T follicular helper cell (primary cell): ENCODE results near the gene SEPTIN6.

Source experiments
- DNase-seq: peaks from one replicate; pipeline ENCODE4 v3.0.0-alpha.2; 2020; ENCODE audit warnings: low read depth

SEPTIN6 gene

DNA sequence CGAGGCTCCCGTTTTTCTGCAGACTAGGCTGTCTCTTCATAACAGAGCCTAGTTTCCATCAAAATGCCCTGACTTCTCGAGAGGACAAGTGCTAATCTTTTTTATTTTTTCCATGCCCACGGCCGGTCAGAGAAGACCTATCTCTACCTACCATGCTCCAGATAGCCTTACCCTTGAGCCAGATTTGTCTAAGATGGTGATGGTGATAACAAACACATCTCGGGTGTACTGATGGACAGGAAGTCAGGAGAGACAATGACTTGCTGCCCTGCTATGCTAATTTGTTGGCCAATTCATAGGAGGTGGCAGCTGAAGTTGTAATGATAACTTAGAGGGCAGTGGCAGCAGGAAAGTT is 44.6 kb downstream of the SEPTIN6 start:
- no peak for DNase-seq

DNA sequence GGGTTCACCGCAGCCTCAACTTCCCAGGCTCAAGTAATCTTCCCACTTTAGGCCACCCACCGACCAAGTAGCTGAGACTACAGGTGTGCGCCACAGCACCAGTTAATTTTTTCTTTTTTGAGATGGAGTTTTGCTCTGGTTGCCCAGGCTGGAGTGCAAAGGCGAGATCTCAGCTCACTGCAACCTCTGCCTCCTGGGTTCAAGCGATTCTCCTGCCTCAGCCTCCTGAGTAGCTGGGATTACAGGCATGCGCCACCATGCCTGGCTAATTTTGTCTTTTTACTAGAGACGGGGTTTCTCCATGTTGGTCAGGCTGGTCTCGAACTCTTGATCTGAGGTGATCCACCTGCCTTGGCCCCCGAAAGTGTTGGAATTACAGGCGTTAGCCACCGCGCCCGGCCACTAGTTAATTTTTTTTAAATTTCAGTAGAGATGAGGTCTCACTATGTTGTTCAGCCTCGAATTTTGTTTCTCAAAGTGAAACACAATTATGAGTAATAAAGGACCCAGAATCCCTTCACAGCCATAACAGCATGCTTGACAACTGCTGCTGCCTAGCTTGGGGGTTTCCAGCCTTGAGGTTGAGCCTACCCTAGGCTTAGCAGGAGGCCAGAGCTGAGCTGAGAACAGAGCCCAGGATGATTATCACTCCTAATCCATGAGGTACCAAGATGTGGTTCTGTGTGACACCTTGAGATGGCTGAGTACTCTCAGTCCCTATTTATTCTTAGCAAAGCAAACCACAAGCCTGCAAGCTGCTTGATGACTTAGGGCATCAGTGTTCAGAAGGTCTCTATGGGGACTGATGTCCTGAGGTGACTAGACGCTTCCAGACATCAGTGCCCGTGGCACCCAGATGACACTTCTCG is 45.2 kb downstream of the SEPTIN6 start:
- DNase-seq, result peak; percentile 51

DNA sequence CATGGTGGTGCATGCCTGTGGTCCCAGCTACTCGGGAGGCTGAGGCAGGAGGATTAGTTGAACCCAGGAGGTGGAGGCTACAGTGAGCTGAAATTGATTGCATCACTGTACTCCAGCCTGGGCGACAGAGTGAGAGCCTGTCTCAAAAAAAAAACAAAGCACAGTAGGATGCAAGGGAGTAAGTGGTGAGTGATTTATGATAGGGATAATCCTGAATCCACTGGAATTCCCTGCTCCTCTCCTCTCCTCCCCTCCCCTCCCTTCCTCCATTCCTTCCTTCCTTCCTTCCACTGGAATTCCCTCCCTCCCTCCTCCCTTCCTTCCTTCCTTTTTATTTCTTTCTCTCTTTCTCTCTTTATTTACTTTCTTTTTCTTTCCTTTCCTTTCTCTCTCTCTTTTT is 45.9 kb downstream of the SEPTIN6 start:
- no peak for DNase-seq

DNA sequence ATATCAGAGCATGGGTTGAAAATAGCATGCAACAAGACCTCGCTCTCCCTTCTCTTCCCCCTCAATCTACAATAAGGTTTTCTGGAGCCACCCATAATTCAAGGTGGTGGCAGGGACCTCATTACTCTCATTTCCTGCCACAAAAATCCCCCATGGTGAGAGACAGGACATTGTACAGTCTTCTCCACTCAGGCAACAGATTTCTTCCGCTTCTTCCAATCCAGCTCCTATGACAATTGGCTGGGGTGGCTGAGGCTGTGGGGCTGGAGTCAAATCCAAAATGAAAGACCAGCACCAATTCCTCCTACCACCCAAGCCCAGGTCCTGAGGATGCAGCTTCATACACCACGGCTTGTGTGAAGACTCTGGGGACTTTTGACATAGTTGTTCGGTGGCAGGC is 46.5 kb downstream of the SEPTIN6 start:
- no peak for DNase-seq

DNA sequence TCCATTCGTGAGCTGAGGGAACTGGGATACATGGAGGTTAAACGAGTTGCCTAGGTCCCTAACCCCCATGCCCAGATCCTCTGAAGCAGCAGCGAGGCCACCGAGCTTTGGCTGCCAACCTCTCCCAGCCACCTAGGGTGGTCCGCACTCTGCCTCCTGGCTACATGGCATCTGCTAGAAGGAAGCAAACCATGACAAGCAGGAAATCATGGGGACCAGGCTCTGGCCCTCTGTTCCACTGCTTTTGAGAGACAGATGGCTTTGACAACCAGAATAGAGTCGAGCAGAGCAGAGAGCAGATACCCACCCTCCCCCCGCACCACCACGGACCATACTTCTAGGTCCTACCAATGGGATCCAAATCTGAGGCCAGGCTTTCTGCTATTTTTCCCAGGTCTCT is 49.3 kb downstream of the SEPTIN6 start:
- no peak for DNase-seq
